Measurements from ENCODE around the gene CAPN5.
"Not testable (repeated sequence)": the region's sequence is repeated elsewhere in the genome, so short reads cannot be mapped to it uniquely, and the experiment has no call there.

Gene CAPN5

GRCh38 chr11:77066229-77067042 lies at the start of gene CAPN5:
CAPN5 (plus strand) TSS chr11:77066971; CDS start chr11:77084887, 17,916 bp downstream.
- peak; percentile 92 for DNase-seq

DNA sequence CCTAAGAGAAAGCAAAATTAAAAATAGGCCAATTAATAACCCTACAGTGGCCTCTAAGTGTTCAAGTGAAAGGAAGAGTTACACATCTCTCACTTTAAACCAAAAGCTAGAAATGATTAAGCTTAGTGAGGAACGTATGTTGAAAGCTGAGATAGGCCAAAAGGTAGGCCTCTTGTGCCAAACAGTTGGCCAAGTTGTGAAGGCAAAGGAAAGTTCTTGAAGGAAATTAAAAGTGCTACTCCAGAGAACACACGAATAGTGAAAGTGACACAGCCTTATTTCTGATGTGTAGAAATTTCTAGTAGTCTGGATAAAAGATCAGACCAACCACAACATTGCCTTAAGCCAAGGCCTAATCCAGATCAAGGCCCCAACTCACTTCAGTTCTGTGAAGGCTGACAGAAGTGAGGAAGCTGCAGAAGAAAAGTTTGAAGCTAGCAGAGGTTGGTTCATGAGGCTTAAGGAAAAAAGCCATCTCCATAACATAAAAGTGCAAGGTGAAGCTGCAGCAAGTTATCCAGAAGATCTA lies 48.3 kb upstream of the CAPN5 start:
- DNase-seq = not testable (repeated sequence)

- DNase-seq = no peak
Observed at GRCh38 chr11:77019976-77020595, 46.7 kb upstream of the CAPN5 start.

- no peak for DNase-seq
Observed at GRCh38 chr11:77020734-77021133, 46.0 kb upstream of the CAPN5 start.

- no peak for DNase-seq
Observed at GRCh38 chr11:77024745-77025144, 42.0 kb upstream of the CAPN5 start.

GRCh38 chr11:77026221-77026620 lies 40.5 kb upstream of the CAPN5 start:
- DNase-seq = no peak

- DNase-seq = no peak
Observed at GRCh38 chr11:77026743-77027142, 40.0 kb upstream of the CAPN5 start.

GRCh38 chr11:77027275-77027674 lies 39.5 kb upstream of the CAPN5 start:
- no peak for DNase-seq

- no peak for DNase-seq
Observed at GRCh38 chr11:77029829-77030228, 36.9 kb upstream of the CAPN5 start.

GRCh38 chr11:77030834-77031414 lies 35.8 kb upstream of the CAPN5 start:
- no peak for DNase-seq

- no peak for DNase-seq
Observed at GRCh38 chr11:77031599-77031998, 35.2 kb upstream of the CAPN5 start.

- DNase-seq = no peak
Observed at GRCh38 chr11:77035039-77035438, 31.7 kb upstream of the CAPN5 start.

GRCh38 chr11:77035580-77035979 lies 31.2 kb upstream of the CAPN5 start:
- DNase-seq = no peak

GRCh38 chr11:77036398-77036797 lies 30.4 kb upstream of the CAPN5 start:
- DNase-seq = no peak

DNA sequence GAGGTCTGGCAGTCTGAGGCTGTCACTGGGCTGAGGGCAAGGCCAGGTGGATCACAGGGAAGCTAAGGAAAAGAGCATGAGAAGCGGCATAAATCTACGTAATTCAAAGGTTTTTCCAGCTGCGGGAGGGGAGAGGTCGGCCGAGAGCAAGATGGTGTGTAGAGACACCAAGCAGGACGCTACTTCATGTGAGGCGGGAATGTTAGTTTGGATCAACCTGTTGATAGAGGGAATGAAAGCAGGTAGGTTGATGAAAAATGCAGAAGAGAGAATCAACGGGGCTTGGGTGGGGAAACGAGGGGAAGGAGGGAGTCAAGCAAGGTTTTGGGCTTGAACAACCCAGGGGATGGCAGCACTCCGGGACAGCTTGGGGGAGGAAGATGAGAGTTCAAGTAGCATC lies 29.7 kb upstream of the CAPN5 start:
- no peak for DNase-seq

DNA sequence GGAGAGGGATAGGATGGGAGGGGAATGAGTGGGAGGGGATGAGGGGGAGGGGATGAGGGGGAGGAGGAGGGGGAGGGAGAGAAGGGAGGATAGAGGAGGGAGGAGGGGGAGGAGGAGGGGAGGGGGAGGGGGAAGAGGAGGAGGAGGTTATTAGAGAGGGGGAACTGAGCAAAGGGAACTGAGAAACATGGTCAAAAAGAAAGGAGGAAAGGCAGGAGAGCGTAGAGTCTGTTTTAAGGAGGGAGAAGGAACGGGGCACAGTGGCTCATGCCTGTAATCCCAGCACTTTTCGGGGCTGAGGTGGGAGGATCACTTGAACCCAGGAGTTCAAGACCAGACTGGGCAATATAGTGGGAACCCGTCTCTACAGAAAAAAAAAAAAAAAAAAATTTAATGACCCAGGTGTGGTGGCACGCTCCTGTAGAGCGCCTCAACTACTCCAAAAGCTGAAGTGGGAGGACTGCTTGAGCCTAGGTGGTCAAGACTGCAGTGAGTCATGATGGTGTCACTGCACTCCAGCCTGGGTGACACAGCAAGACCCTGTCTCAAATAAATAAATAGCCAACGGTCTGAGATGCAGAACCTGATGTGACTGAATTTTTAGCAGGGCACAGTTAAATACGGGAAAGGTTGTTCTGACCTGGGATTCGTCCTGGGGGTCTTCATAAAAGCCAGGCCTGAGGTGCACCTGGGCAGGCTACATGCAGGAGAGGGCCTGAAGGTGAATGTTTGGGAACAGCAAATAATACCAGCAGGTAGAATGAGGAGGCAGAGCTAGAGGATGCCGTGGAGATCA lies 28.5 kb upstream of the CAPN5 start:
- no peak for DNase-seq

DNA sequence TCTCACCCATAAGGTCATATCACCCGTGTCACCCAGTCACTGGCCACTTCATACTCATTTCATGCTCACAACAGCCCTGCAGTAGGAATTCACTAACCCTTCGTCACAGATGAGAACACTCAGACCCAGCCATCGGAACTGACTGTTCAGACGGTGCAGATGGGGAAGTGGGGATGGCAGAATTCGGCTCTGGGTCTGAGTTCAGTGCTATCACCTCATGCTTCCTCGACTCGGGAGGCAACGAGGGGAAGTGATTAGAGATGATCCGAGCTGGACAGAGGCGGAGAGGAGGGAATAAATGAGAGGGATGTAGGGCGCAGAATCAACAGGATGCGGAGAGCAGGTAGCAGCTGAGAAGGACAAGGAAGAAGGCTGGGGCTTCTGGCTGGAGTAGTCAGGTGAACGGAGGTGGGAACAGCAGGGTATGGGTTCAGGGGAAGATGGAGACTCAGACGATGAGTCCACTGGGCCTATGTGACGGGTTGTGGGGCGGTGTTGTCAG lies 27.9 kb upstream of the CAPN5 start:
- DNase-seq = no peak

GRCh38 chr11:77039491-77040400 lies 27.0 kb upstream of the CAPN5 start:
- DNase-seq = peak; percentile 13

GRCh38 chr11:77040401-77040777 lies 26.4 kb upstream of the CAPN5 start:
- no peak for DNase-seq

DNA sequence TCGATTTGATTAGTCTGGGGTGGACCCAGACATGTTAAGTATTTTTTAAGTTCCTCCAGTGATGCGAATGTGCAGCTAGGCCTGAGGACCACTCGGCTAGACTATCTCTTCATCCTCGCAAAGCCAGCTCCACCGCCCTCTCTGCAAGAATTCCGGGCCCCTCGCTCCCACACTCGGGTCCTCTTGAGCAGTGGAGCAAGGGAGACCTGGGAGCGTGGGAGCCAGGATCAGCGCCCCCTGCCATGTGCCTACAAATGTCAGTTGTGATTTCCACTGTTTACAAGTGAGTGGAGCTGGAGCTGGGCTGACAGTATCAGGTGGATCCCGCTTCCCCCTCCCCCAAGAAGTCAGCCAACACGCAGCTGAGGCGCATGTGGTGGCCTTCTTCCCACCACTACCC lies 25.9 kb upstream of the CAPN5 start:
- no peak for DNase-seq

GRCh38 chr11:77042111-77042726 lies 24.6 kb upstream of the CAPN5 start:
- no peak for DNase-seq
